EL (cell line): ENCODE results near the gene KRT7.
"Not testable (repeated sequence)": the region's sequence is repeated elsewhere in the genome, so short reads cannot be mapped to it uniquely, and the experiment has no call there.

Experiments used
- DNase-seq: peaks from one replicate; pipeline ENCODE4 v3.0.0-alpha.2; 2016

Gene KRT7

GRCh38 chr12:52231305-52232202 lies 1.5 kb upstream of the KRT7 start:
- no peak for DNase-seq

GRCh38 chr12:52232203-52232673 lies 805 bp upstream of the KRT7 start:
- DNase-seq = no peak

GRCh38 chr12:52233462-52234207 lies 592 bp downstream of the KRT7 start:
- DNase-seq = no peak

- no peak for DNase-seq
Observed at GRCh38 chr12:52234223-52234810, 1.3 kb downstream of the KRT7 start.

GRCh38 chr12:52235001-52235764 lies 2.1 kb downstream of the KRT7 start:
- peak; percentile 75 for DNase-seq

GRCh38 chr12:52235822-52236361 lies 2.8 kb downstream of the KRT7 start:
- no peak for DNase-seq

- no peak for DNase-seq
Observed at GRCh38 chr12:52236386-52237050, 3.5 kb downstream of the KRT7 start.

- no peak for DNase-seq
Observed at GRCh38 chr12:52238207-52238840, 5.3 kb downstream of the KRT7 start.

GRCh38 chr12:52238916-52239646 lies 6.0 kb downstream of the KRT7 start:
- no peak for DNase-seq

GRCh38 chr12:52239767-52240166 lies 6.7 kb downstream of the KRT7 start:
- no peak for DNase-seq

GRCh38 chr12:52240247-52240646 lies 7.2 kb downstream of the KRT7 start:
- DNase-seq = not testable (repeated sequence)

GRCh38 chr12:52241205-52241842 lies 8.3 kb downstream of the KRT7 start:
- no peak for DNase-seq

GRCh38 chr12:52242442-52243258 lies 9.6 kb downstream of the KRT7 start:
- no peak for DNase-seq

- peak; percentile 53 for DNase-seq
Observed at GRCh38 chr12:52243259-52243855, 10.3 kb downstream of the KRT7 start.

- peak; percentile 96 for DNase-seq
Observed at GRCh38 chr12:52243856-52244614, 11.0 kb downstream of the KRT7 start.

- no peak for DNase-seq
Observed at GRCh38 chr12:52244615-52244994, 11.6 kb downstream of the KRT7 start.

- no peak for DNase-seq
Observed at GRCh38 chr12:52245259-52245961, 12.4 kb downstream of the KRT7 start.
